DND-41 (cell line): Measurements from ENCODE around the gene ACTR2.

Experiments
- EZH2 ChIP-seq: IDR thresholded peaks from 3 replicates; pipeline ENCODE4 v1.6.1; 2012; ENCODE audit warnings: borderline replicate concordance, low read depth, mild to moderate bottlenecking, moderate library complexity, low read length, inconsistent platforms; ENCODE audit not compliant: severe bottlenecking
- TF ChIP-seq, protein P1 (sequence below): IDR thresholded peaks from 2 replicates; pipeline ENCODE4 v1.5.1; 2012; ENCODE audit warnings: borderline replicate concordance, low read length, moderate library complexity, mild to moderate bottlenecking; ENCODE audit not compliant: poor library complexity, severe bottlenecking; ENCODE audit errors: extremely low read depth

DNA sequence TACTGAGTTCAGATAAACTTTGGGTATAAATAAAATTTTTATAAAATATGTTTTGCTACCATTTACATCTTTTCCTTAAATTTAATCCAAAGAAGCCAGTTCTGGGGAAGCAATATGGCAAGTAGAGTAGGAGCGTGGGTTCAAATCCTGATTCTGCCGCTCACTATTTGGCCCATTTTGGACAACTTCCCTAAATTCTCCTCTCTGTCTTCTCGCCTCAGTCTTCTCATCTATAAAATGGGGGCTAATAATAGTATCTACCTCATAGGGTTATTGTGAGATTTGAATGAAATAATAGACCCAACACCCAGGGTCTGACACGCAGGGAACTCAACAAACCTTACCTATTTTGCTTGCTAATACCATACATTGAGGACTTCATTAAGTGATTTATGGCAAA is 59.7 kb downstream of the ACTR2 start:
- TF ChIP-seq, protein P1, sequence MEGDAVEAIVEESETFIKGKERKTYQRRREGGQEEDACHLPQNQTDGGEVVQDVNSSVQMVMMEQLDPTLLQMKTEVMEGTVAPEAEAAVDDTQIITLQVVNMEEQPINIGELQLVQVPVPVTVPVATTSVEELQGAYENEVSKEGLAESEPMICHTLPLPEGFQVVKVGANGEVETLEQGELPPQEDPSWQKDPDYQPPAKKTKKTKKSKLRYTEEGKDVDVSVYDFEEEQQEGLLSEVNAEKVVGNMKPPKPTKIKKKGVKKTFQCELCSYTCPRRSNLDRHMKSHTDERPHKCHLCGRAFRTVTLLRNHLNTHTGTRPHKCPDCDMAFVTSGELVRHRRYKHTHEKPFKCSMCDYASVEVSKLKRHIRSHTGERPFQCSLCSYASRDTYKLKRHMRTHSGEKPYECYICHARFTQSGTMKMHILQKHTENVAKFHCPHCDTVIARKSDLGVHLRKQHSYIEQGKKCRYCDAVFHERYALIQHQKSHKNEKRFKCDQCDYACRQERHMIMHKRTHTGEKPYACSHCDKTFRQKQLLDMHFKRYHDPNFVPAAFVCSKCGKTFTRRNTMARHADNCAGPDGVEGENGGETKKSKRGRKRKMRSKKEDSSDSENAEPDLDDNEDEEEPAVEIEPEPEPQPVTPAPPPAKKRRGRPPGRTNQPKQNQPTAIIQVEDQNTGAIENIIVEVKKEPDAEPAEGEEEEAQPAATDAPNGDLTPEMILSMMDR, result no peak
- TF ChIP-seq EZH2, result no peak
